Measurements from ENCODE around the gene PTPRC.

DNA sequence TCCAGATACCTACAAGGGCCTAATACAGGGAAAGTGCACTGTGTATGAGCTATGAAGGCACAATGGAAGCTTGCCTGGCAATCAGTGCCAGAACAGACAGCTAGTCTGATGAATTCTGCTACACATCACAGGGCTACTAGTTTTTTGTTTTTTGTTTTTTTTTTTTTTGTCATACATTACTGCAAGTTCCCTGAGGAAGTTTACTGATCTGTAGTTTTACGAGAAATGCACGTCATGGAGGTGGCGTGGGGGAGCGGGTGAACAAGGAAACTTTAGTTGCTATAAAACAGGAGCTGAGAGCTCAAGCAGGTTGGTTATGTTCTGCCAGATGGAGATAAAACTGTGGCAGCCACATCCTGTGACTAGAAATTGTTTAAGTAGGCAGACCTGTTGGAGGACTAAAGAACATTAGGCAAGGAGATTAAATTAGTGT lies 17.7 kb downstream of the PTPRC start:
- no peak for TF ChIP-seq POLR2AphosphoS5 (IDR thresholded peaks at IDR 0.05; ENCODE audit: low read depth, low read length)
- TF ChIP-seq SIN3A (IDR thresholded peaks at IDR 0.05; ENCODE audit: borderline replicate concordance, insufficient read depth, low read length): no peak

Measured in PFSK-1 (cell line).